Transverse colon (tissue), 4 donors: ENCODE results near the gene ABCB8. TPM values are rescaled to one million over a fixed set of nuclear protein-coding genes. Genes with fewer than 3 reads are reported as not detected.

ENCODE experiments used
- DNase-seq: peaks from one replicate; pipeline ENCODE4 v3.0.0-alpha.2; 2019
- H3K27ac ChIP-seq, 4 donors: fragments of 200-600 bp; sonication (generic); 2 replicates each; pipeline ENCODE4 v1.5.1; 2016 to 2018; ENCODE audit warnings: inconsistent platforms in 4 of 4
- H3K27me3 ChIP-seq: fragments of 200-600 bp; sonication (generic); 2 replicates; pipeline ENCODE4 v1.5.1; 2017; ENCODE audit warnings: inconsistent platforms
- H3K36me3 ChIP-seq, 4 donors: fragments of 200-600 bp; sonication (generic); 2 replicates each; pipeline ENCODE4 v1.5.1; 2017 to 2019; ENCODE audit warnings: inconsistent platforms in 4 of 4
- H3K4me1 ChIP-seq, 4 donors: fragments of 200-600 bp; sonication (generic); 2 replicates each; pipeline ENCODE4 v1.5.1; 2017 to 2020; ENCODE audit warnings: inconsistent platforms in 4 of 4
- H3K4me3 ChIP-seq, 4 donors: fragments of 200-600 bp; sonication (generic); 1 replicate in 1 of 4; 2 replicates in 3 of 4; pipeline versions ENCODE4 v1.5.1 to v1.6.1; 2017 to 2019; ENCODE audit warnings: inconsistent platforms in 4 of 4
- H3K9me3 ChIP-seq, 2 donors: fragments of 200-600 bp; sonication (generic); 2 replicates each; pipeline ENCODE4 v1.5.1; 2017 to 2019; ENCODE audit warnings: inconsistent platforms in 2 of 2
- CTCF ChIP-seq, 5 experiments: fragments of 200-600 bp in 3 of 5; fragments of 450-650 bp in 2 of 5; sonication (generic) in 3 of 5; IDR thresholded peaks; 1 replicate in 2 of 5; 2 replicates in 3 of 5; pipeline ENCODE4 v1.5.1; 2016 to 2017; ENCODE audit warnings: antibody characterized with exemption in 5 of 5, inconsistent platforms in 3 of 5, mild to moderate bottlenecking in 2 of 5, moderate library complexity in 1 of 5
- EP300 ChIP-seq: sonication (generic); formaldehyde crosslinking; IDR thresholded peaks from one replicate; pipeline ENCODE4 v1.6.1; 2017; ENCODE audit warnings: antibody characterized with exemption, low read depth
- POLR2A ChIP-seq: fragments of 450-650 bp; IDR thresholded peaks from one replicate; pipeline ENCODE4 v1.6.1; 2016; ENCODE audit warnings: antibody characterized with exemption, mild to moderate bottlenecking, moderate library complexity
- POLR2AphosphoS5 ChIP-seq, 3 donors: sonication (generic); formaldehyde crosslinking; IDR thresholded peaks; one replicate each; pipeline ENCODE4 v1.6.1; 2016; ENCODE audit warnings: antibody characterized with exemption in 3 of 3
- WGBS, 2 donors: methylation state at CpG; one replicate each; pipeline ENCODE4 v1.1.5; 2018; ENCODE audit warnings: low coverage in 1 of 2; 5-methylcytosine and 5-hydroxymethylcytosine counted together
- in situ Hi-C, 4 donors: fragments of 200-750 bp; cut with MboI; loops; one replicate each; pipeline versions ENCODE4 v1.15.0 to v1.15.1; 2017; ENCODE audit warnings: low sequenced_read_pairs in 3 of 4, low pct_ligation_motif_present in 1 of 4, low pct_unique_long_range_greater_than_20kb in 1 of 4
- intact Hi-C: fragments of 100-400 bp; cut with DNase I; formaldehyde crosslinking; loops from one replicate; pipeline ENCODE4 v1.15.1; 2023; ENCODE audit warnings: low total_unique reads
- total RNA-seq, 4 donors: library from RNA; depleted of rRNA; stranded (reverse); fragments of >200 nt; gene quantifications; one replicate each; pipeline ENCODE4 v1.1.0, GENCODE V29; 2016

The ABCB8 gene
- total RNA-seq, 4 donors from 2014 or later = 33.3 to 76.4 (median 51.4) TPM

- Histone ChIP-seq H3K4me3 (no peak overlapping the region), H3K27ac (no peak overlapping the region), H3K4me1 (peaks cover 29 to 53% (median 34%) of the 10 kb centered on the region in 4 donors), H3K9me3 (no peaks in the 10 kb centered on the region), H3K36me3 (no peaks in the 10 kb centered on the region), H3K27me3 (peaks cover 28% of the 10 kb centered on the region)
- DNase-seq = peak; percentile 49
- in situ Hi-C loops = no loop called here
- TF ChIP-seq POLR2A (no peak), CTCF (IDR thresholded peaks at IDR 0.05) (no peak), EP300 (no peak), POLR2AphosphoS5 (IDR thresholded peaks at IDR 0.05) (peak in 1 of 3 donors; percentile 6)
- intact Hi-C loops = no loop called here
- 49 to 72% methylated on average over 4 to 8 of the region's 8 CpGs for WGBS, 2 donors
Observed at GRCh38 chr7:151014950-151015349, 13.3 kb upstream of the ABCB8 start.

- H3K9me3 ChIP-seq = no peaks in the 10 kb centered on the region
- no peak for TF ChIP-seq POLR2A
- no peak overlapping the region for H3K27ac ChIP-seq
- in situ Hi-C loops (no loop called here), intact Hi-C loops (no loop called here)
- 89% methylated on average over 5 of the region's 5 CpGs; no CpG with 5 or more reads in 1 of the 2 donors for WGBS, 2 donors
- no peak overlapping the region for H3K4me3 ChIP-seq
- no peak for DNase-seq
- no peaks in the 10 kb centered on the region for H3K36me3 ChIP-seq
- H3K4me1 ChIP-seq = peaks cover 29 to 46% (median 34%) of the 10 kb centered on the region in 4 donors
- peaks cover 38% of the 10 kb centered on the region for H3K27me3 ChIP-seq
Observed at GRCh38 chr7:151015967-151016366, 12.3 kb upstream of the ABCB8 start.

- no peak overlapping the region for H3K27ac ChIP-seq
- no peaks in the 10 kb centered on the region for H3K36me3 ChIP-seq
- no peak for TF ChIP-seq POLR2A
- TF ChIP-seq CTCF (IDR thresholded peaks at IDR 0.05) = no peak
- TF ChIP-seq POLR2AphosphoS5 (IDR thresholded peaks at IDR 0.05) = no peak
- no peak for TF ChIP-seq EP300
- no peak for DNase-seq
- H3K4me3 ChIP-seq = no peak overlapping the region
- H3K4me1 ChIP-seq = peaks cover 29 to 42% (median 34%) of the 10 kb centered on the region in 4 donors
- intact Hi-C loops = no loop called here
- no peaks in the 10 kb centered on the region for H3K9me3 ChIP-seq
- in situ Hi-C loops = no loop called here
- WGBS, 2 donors = 92 to 96% methylated on average over 4 to 8 of the region's 8 CpGs
- H3K27me3 ChIP-seq = peaks cover 43% of the 10 kb centered on the region
Observed at GRCh38 chr7:151016505-151016904, 11.7 kb upstream of the ABCB8 start.

DNA sequence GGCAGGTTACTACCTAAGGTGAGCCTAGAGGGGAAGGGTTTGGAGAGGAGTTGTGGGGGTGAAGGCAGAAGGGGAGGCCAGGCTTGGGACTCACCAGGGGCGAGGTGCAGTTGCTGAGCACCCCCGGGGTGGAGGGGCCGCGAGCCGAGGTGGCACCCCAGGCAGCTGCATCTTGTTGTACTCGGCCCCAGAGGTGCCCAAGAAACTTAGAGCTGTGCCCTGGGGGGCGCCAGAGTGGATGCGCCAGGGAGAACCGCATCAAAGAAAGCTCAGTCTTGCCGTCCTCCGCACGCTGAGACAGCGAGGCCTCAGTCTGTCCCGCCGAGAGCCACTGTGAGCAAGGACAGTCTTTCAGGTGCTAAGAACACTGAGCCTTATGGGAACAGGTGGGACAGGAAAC lies 11.3 kb upstream of the ABCB8 start:
- 80 to 87% methylated on average over 5 to 15 of the region's 15 CpGs for WGBS, 2 donors
- Histone ChIP-seq H3K4me1 (peaks cover 26 to 39% (median 33%) of the 10 kb centered on the region in 4 donors), H3K36me3 (no peaks in the 10 kb centered on the region), H3K4me3 (no peak overlapping the region), H3K9me3 (no peaks in the 10 kb centered on the region), H3K27me3 (peaks cover 44% of the 10 kb centered on the region), H3K27ac (no peak overlapping the region)
- no peak for DNase-seq
- TF ChIP-seq EP300 (no peak), CTCF (IDR thresholded peaks at IDR 0.05) (no peak), POLR2A (no peak), POLR2AphosphoS5 (IDR thresholded peaks at IDR 0.05) (no peak)
- in situ Hi-C loops (no loop called here), intact Hi-C loops (no loop called here)

- Histone ChIP-seq H3K27ac (no peak overlapping the region), H3K36me3 (no peaks in the 10 kb centered on the region), H3K4me3 (peak overlapping the region in 1 of 4 donors; percentile 23), H3K4me1 (peaks cover 26 to 34% (median 32%) of the 10 kb centered on the region in 4 donors), H3K9me3 (no peaks in the 10 kb centered on the region), H3K27me3 (peaks cover 44% of the 10 kb centered on the region)
- 56 to 60% methylated on average over 6 to 13 of the region's 13 CpGs for WGBS, 2 donors
- TF ChIP-seq POLR2A (no peak), POLR2AphosphoS5 (IDR thresholded peaks at IDR 0.05) (no peak), EP300 (no peak), CTCF (IDR thresholded peaks at IDR 0.05) (no peak)
- DNase-seq = no peak
- in situ Hi-C loops = no loop called here
- intact Hi-C loops = no loop called here
Observed at GRCh38 chr7:151017370-151017952, 10.8 kb upstream of the ABCB8 start.
